ENCODE data around the gene CTBP1.

The CTBP1 gene

GRCh38 chr4:1227816-1228215 lies 21.1 kb downstream of the CTBP1 start:
- no peak overlapping the region for H3K27ac ChIP-seq
- no peak for DNase-seq (ENCODE audit: low read depth, low spot score)

GRCh38 chr4:1226598-1226997 lies 22.3 kb downstream of the CTBP1 start:
- DNase-seq (ENCODE audit: low read depth, low spot score): no peak
- H3K27ac ChIP-seq: no peak overlapping the region

GRCh38 chr4:1226144-1226481 lies 22.8 kb downstream of the CTBP1 start:
- no peak for DNase-seq (ENCODE audit: low read depth, low spot score)
- no peak overlapping the region for H3K27ac ChIP-seq

- no peak for DNase-seq (ENCODE audit: low read depth, low spot score)
- no peak overlapping the region for H3K27ac ChIP-seq
Measured at GRCh38 chr4:1225272-1226143, 23.4 kb downstream of the CTBP1 start.

- no peak for DNase-seq (ENCODE audit: low read depth, low spot score)
- H3K27ac ChIP-seq: no peak overlapping the region
Measured at GRCh38 chr4:1223841-1224809, 24.8 kb downstream of the CTBP1 start.

GRCh38 chr4:1222938-1223690 lies 25.8 kb downstream of the CTBP1 start:
- no peak for DNase-seq (ENCODE audit: low read depth, low spot score)
- H3K27ac ChIP-seq: no peak overlapping the region

- H3K27ac ChIP-seq: no peak overlapping the region
- DNase-seq (ENCODE audit: low read depth, low spot score): no peak
Measured at GRCh38 chr4:1222036-1222789, 26.7 kb downstream of the CTBP1 start.

- no peak overlapping the region for H3K27ac ChIP-seq
- no peak for DNase-seq (ENCODE audit: low read depth, low spot score)
Measured at GRCh38 chr4:1221155-1221870, 27.6 kb downstream of the CTBP1 start.

- no peak for DNase-seq (ENCODE audit: low read depth, low spot score)
- no peak overlapping the region for H3K27ac ChIP-seq
Measured at GRCh38 chr4:1220566-1220965, 28.4 kb downstream of the CTBP1 start.

GRCh38 chr4:1219566-1219950 lies 29.4 kb downstream of the CTBP1 start:
- H3K27ac ChIP-seq: no peak overlapping the region
- no peak for DNase-seq (ENCODE audit: low read depth, low spot score)

GRCh38 chr4:1218634-1219565 lies 30.0 kb downstream of the CTBP1 start:
- DNase-seq (ENCODE audit: low read depth, low spot score): no peak
- no peak overlapping the region for H3K27ac ChIP-seq

GRCh38 chr4:1217366-1217765 lies 31.6 kb downstream of the CTBP1 start:
- no peak for DNase-seq (ENCODE audit: low read depth, low spot score)
- no peak overlapping the region for H3K27ac ChIP-seq

- no peak for DNase-seq (ENCODE audit: low read depth, low spot score)
- no peak overlapping the region for H3K27ac ChIP-seq
Measured at GRCh38 chr4:1216869-1217294, 32.0 kb downstream of the CTBP1 start.

GRCh38 chr4:1216076-1216614 lies 32.8 kb downstream of the CTBP1 start:
- DNase-seq (ENCODE audit: low read depth, low spot score): no peak
- H3K27ac ChIP-seq: no peak overlapping the region

- no peak for DNase-seq (ENCODE audit: low read depth, low spot score)
- H3K27ac ChIP-seq: no peak overlapping the region
Measured at GRCh38 chr4:1215141-1216075, 33.5 kb downstream of the CTBP1 start.

GRCh38 chr4:1214101-1215095 lies 34.5 kb downstream of the CTBP1 start:
- no peak overlapping the region for H3K27ac ChIP-seq
- no peak for DNase-seq (ENCODE audit: low read depth, low spot score)

All from epithelial cell of prostate (primary cell).